GM21786 (cell line): Measurements from ENCODE around the gene OBP2A.

Source experiments
- ATAC-seq: cut with Tn5 transposase; IDR thresholded peaks from one replicate; pipeline ENCODE4 v1.9.1; 2021; ENCODE audit not compliant: unreplicated experiment

The OBP2A gene

DNA sequence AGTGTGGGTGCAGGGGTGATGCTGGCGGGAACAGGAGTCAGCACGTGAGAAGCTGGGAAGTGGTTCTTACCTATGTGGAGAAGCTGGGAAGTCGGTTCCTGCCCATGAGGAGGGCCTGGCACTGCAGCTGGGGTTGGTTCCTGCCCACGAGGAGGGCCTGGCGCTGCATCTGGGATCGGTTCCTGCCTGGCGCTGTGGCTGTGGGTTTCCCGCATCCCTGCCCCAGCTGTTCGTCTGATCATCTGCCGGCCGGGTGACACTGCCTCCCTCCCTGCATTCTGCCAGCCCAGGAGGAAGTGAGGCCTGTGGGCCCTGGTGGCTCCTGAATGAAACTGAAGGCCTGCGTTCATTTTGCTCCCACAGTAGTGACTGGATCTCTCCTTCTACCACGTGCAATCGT lies 5.1 kb downstream of the OBP2A start:
- ATAC-seq, result no peak

DNA sequence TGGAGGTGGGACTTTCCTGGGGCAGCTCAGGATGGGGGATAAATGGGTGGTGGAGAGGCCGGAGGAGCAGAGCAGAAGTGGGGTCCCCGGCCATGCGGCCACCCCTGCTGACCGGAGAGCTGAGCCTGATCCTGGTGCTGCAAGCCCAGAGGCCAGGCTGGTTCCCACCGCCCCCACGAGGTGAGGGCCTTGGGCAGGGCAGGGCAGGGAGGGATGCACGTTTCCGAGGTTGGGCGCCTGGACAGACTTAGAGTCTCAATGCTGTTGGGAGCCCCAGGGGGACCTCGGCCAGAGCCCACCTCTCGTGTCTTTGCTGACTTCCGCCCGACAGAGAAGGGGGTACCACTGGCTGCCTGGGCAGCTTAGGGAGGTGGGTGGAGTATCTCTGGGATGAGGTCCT lies 5.5 kb downstream of the OBP2A start:
- no peak for ATAC-seq

DNA sequence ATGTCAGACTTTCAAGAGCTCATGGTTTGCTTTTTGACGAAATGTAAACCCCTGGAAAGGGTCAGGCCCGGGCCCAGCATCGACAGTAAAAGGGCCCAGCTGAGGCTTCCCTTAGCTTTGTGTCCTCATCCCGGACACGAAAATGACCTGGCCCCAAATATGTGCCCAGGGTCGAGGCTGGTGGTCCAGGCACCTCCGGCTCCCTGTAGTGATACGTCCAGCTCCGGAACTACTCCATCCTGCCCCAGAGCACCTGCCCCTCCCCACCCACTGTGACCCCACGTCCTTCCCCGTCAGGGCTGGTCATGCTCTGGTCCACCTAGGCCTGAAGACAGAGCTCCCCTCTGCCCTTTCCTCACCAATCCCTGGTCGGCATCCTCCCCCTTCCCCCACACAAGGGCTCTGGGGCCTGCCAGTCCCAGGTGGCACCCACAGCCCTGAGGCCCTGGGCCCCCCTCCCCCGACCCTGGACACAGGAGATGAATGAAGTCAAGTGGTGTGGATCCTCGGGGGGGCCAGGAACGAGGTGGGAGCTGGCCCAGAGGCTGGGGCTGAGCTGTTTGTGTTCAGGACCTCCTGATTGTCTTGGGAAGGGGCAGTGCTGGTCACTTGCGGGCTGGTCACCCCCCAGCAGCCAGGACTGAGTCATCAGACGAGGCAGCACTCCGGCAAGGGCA lies 6.2 kb downstream of the OBP2A start:
- ATAC-seq, result no peak

DNA sequence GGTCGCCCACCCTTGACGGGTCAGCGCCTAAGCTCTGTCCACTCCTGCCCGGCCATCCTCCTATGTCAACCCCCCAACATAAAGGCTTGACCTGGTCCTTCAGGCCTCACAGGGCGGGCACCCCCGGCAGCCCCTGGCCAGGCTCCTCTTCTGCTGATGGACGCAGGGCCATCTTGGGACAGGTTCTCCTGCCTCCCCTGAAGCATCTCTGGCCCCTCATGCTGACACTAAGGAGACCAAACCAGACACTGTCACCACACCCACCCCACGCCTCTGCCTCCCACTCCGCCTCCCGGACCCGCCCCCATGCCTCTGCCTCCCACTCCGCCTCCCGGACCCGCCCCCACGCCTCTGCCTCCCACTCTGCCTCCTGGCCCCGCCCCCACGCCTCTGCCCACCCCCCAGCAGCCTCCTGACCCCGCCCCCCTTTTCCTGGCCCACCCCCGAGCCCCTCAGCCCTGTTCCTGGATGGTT lies 6.8 kb downstream of the OBP2A start:
- ATAC-seq, result no peak

DNA sequence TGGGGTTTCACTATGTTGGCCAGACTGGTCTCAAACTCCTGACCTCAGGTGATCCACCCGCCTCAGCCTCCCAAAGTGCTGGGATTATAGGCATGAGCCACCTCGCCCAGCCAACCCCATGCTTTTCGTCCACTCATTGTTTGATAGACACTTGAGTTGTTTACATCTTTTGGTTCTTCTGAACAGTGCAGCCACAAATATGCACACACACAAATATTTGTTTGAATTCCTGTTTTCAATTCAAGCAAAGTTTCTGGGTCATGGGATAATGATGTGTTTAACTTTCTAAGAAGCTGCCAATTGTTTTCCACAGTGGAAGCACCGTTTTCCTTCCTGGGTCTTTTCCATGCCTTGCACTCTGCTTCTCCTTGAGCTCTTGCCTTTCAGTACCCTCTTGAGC lies 8.8 kb downstream of the OBP2A start:
- no peak for ATAC-seq

DNA sequence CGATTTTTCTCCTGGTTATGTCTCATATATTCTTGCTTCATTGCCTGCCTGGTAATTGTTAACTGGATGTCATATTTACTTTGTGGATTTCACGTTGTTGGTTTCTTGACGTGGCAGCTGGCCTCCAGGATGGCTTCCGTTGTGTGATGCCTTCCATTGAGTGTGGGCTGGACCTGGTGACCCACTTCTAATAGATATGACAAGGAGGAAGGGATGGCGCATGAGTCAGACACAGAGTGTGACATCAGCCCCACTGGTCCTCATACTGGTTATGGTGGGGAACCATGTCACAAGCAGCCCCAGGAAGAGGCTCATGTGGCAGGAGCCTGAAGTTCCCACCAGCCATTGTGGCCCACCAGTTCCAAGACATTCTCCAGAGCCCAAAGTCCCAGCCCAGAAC lies 9.3 kb downstream of the OBP2A start:
- no peak for ATAC-seq

DNA sequence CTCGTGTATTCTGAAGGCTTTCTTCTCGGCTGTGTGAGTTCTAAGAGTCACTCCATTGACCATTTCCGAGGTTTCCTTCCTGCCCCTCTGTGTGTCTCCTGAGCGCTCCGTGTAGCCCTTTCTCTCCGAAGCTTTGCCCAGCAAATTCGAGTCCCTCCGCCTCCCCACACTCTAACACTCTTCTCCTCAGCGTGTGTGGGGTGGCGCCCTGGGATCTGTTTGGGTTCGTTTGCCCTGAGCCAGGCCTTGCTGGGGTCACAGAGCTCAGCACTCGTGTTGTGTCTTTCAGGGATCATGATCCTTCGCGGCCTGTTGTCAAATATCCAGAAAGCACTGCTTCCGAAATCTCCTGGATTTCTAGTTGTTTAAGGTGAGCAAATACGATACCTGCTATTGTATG lies 10.0 kb downstream of the OBP2A start:
- ATAC-seq, result no peak

DNA sequence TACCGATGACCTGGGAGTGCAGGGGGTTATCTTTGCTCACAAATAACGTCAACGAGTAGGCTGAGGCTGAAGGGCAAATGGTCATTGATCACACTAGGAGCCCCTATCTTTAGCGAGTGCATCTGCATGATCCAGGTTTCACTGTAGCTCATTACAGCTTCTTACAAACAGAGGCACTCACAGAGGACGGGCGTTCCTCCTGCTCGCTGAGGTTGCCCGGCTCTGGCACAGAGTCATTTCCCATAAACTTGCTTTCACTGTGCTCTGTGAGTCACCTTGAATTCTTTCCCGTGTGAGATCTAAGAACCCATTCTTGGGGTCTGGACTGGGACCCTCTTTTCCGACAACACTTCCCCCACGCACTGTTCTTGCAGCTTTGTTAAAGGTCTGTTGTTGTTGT lies 13.7 kb downstream of the OBP2A start:
- no peak for ATAC-seq

DNA sequence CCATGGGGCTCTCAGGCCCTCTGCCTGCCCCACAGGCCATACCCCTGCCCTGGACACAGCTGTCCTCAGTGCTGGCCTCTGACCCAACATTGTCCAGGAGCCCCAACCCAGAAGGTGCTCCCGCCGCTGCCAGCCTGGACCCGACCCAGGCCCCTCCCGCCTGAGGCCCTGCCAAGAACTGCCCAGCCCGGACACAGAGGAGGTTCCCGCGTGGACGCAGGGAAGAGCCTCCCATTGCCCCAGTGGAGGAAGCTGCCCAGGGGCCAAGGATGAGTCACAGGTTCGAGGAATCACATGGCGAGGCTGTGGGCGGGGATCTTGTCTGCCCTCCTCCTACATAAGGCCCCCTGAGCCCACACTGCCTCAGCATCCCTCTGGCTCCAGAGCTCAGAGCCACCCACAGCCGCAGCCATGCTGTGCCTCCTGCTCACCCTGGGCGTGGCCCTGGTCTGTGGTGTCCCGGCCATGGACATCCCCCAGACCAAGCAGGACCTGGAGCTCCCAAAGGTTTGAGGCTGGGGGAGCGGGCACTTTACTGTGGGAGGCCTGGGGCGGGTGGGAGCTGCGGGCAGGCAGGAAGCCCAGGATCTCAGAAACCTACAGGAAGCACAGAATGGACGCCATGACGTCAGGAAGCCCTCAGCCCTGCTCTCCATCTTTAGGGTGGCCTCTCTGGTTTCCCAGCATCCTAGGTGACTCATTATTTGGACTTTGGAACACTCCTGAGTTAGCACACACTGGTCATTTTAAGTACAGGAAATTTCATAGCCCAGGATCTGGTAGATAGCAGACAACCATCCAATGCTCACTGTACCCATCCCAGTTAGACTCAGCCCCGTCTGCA lies 15.7 kb downstream of the OBP2A start, which contains the start of gene PAEP:
TSS of gene PAEP (plus strand) at position 366 of the 844 bp plus-strand sequence.
- no peak for ATAC-seq

DNA sequence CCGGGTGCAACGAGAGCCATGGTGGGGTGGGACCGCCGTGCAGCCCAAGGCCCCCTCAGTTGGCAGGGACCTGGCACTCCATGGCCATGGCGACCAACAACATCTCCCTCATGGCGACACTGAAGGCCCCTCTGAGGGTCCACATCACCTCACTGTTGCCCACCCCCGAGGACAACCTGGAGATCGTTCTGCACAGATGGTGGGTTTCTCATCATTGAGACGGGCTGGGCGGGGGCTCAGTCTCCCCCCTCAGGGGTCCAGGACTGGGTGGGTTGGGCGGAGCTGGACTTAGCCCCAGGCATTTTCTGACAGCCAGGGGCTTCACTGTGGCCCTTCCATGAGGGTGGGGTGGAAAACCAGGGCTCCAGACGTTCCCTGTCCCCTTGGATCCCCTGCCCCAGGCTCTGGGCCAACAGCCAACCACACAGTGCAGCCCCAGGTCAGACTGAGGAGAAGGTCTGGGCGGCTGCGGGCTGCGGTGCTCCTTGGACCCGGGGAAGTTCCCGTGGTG lies 16.4 kb downstream of the OBP2A start:
- ATAC-seq, result no peak

DNA sequence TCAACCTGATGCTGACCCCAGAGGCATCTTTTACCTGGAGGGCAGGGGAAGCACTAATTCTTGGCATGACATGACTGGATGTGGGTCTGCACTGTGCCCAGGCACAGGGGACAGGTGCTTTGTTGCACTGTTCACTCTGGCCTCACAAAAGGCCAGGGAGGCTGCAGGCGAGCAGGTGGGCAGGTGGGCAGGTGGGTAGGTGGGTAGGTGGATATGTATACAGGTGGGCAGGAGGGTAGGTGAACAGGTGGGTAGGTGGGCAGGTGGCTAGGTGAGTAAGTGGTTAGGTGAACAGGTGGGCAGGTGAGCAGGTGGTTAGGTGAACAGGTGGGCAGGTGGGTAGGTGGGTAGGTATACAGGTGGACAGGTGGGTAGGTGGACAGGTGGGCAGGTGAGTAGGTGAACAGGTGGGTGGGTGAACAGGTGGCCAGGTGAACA lies 17.1 kb downstream of the OBP2A start:
- ATAC-seq, result no peak

DNA sequence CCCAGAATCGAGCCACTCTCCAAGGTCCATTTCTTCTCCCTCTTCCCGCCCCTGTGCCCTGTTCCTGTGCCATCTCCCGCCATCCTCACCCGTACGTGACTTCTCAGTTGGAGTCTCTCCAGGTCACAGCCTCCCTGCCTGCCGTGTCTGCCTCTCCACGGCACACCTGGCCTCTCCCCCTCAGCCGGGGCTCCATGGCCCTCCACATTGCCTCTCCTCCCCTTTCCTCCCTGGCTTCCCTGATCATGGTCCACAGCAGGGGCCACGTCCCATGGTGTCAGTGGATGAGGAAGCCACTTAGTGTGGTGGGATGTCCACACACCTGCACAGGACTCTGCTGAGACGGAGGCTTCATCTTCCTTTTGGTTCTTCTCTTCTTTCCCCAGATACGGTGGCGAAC lies 17.9 kb downstream of the OBP2A start:
- ATAC-seq, result no peak

DNA sequence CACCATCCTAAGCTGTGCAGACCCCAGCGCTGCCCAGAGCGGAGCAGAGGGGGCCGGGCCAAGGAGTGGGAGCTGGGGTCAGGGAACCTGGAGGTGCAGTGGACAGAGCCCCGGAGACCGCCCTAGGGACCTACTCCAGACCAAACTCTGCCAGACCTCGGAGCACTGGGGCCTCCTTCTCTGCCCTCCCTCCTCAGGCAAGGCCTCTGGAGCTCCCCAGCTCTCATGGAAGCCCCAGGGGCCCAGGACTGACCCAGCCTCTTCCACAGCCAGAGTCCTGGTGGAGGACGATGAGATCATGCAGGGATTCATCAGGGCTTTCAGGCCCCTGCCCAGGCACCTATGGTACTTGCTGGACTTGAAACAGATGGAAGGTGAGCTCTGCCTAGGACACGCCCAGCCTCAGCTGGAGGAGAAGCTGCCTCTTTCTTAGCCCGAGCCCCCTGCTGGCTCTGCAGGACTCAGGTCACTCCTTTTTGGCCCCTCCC lies 19.3 kb downstream of the OBP2A start:
- no peak for ATAC-seq

DNA sequence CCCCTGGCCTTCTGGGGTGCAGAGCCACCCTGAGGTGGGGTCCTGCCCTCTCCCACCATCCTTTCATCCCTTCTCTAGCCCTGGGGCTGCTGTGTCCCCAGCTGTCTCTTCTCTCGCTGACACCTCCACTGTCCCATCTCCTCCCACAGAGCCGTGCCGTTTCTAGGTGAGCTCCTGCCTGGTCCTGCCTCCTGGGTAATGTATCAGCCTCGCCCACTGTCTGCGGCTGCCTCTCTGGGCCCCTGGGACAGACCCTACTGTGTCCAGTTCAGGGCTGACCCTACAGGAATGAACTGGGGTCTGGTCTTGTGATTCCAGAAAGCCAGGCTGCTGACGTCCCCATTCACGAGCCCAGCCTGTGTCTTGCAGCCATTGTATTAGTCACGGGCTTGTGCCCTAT lies 19.7 kb downstream of the OBP2A start:
- ATAC-seq, result no peak

DNA sequence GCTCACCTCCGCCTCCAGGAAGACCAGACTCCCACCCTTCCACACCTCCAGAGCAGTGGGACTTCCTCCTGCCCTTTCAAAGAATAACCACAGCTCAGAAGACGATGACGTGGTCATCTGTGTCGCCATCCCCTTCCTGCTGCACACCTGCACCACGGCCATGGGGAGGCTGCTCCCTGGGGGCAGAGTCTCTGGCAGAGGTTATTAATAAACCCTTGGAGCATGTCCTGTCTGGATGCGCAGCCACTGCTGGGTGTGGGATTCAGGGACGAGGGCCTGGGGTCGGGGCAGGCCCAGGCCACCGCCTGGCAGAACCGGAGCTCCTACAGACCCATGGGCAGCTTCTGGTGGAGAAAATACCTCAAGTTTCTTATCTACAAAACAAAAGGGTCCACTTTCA lies 20.6 kb downstream of the OBP2A start:
- no peak for ATAC-seq

DNA sequence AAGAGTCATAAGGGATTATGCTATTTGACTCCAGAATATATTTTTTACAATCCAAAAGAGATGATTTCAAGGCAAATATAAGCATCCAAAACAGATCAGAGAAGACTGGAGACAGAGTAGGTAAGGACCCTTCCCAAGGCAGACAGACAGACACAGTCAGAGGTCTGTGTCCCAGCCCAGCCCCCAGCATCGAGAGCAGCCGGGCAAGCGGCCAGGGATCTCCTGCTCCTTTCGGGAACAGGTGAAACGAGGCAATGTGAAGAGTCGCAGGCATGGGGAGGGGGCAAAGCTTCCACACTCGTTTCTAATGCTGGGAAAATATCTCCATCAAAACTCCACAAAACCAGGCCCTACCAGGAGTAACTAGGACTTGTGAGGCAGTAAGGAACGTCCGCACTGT lies 21.4 kb downstream of the OBP2A start:
- no peak for ATAC-seq

DNA sequence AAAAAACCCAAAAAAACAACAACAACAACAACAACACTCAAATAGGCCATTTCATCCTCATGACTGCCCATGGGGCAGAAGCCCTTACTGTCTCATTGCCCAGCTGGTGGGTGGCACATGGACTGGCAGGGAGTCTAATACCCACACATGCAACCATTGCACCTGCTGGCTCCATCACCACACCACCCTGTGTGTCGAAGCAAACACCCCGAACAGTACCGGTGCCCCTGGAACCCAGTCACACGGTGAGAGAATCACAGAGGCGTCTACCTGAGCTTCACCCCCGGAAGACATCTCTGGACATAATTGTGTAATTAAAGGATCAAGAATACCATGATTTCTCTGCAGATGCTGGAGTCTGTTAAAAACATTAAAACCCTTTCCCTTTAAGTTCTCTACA lies 22.1 kb downstream of the OBP2A start:
- ATAC-seq, result no peak

DNA sequence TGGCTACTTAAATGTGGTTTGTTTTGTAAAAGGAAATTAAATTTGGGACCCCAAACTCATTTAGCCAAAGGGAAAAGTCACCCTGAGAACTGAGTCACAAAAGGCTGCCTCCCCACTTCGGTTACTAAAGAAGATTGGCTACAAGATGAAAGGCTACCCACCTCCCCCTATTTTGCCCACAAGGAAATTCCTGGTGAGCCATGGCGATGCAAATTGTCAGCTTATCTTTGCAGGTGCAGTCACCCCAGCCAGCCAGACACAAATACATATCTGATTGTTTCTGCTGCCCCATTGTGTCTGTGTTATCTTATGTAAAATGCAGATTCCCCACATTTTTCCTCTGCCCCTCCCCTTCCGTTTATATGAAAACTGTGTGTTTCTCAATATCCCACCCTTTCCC lies 24.5 kb downstream of the OBP2A start:
- ATAC-seq, result no peak

DNA sequence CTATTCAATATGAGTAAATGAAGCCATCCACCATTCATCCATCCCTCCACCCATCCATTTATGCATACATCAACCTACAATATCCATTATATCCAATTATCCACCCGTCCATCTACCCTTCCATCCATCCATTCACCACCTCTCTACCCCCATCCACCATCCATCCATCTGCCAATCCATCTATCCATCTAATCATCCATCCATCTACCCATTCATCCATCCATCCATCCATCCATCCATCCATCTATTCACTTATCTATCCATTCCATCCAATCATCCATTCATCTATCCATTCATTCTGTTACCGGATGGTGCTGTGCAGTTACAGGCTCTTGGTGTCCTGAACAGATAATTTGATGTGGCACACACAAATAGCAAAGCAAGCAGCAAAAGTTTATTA lies 26.3 kb downstream of the OBP2A start:
- ATAC-seq, result no peak

DNA sequence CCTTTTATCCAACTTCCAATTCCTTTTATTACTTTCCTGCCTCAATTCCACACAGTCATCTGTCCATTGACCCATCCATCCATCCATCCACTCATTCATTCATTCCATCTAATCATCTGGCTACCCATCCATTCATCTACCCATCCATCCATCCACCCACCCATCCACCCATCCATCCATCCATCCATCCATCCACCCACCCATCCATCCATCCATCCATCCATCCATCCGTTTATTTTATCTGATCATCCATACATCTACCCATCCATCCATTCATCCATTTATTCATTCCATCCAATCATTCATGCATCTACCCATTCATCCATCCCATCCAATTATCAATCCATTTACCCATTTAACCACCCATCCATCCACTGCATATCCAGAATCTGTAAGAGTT lies 27.2 kb downstream of the OBP2A start:
- ATAC-seq, result no peak

DNA sequence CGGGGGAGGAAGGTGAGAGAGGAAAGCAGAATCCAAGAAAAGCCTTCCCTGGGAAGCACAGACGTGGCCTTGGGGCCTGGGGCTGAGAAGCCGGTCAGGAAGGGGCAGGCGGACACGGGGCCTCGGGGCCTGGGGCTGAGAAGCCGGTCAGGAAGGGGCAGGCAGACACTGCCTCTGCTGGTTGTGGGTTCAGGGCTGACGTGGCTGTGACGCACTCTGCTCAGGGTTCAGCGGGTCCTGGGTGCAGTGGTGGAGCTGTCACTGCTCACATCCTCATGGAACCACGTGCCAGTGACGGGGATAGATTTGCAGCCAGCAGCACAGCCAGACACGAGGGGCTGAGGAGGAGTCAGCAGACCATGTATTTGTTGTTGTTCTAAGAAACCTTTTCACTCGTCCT lies 28.4 kb downstream of the OBP2A start:
- no peak for ATAC-seq

DNA sequence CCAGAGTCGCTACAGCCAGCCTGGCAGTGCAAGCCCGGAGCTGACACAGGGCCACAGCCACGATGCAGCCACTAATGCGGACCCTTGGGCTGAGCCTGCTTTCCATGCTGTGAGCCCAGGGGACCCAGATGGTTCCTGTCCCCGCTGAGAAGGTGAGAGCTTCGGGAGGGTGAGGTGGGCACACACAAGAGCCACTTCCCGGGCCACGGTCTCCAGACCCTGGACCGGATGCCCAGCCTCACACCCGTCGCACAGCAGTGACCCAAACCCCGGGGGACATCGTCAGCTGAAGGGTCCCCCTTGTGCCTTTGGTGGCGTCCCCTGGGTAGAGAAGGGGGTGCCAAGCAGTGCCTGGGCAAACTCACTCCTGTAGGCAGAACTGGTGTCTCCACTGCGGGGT lies 29.0 kb downstream of the OBP2A start:
- no peak for ATAC-seq
